Sciatic nerve (tissue), 2 donors: ENCODE data around the gene VMP1. TPM values are rescaled to one million over a fixed set of nuclear protein-coding genes. Genes with fewer than 3 reads are reported as not detected.

Experiments used
- ATAC-seq: fragments of 200-7000 bp; cut with Tn5 transposase; one replicate; pipeline ENCODE4 v1.9.1; 2020; ENCODE audit warnings: mild to moderate bottlenecking, moderate library complexity
- DNase-seq: peaks from one replicate; pipeline ENCODE4 v3.0.0-alpha.2; 2020; ENCODE audit warnings: low spot score
- intact Hi-C: fragments of 100-400 bp; cut with DNase I; formaldehyde crosslinking; loops from one replicate; pipeline ENCODE4 v1.14.2; 2022
- microRNA-seq: library from miRNA; unstranded; fragments of <30 nt; microRNA quantifications from one replicate; pipeline ENCODE4 v1.2.0, GENCODE V29; 2020
- total RNA-seq: library from RNA; stranded (reverse); fragmentation: NEBNext Ultra II Directional; extraction: Animal tissue kit (Norgen Biotek cat#: 25700); gene quantifications from one replicate; pipeline ENCODE4 v1.2.1, GENCODE V29; 2021
- donor health status: DM: no; HTN: no; CAD: no.
- donor health status: DM: no; HTN: no; CAD: no.

VMP1 gene
- total RNA-seq, 1 donor from 2014 or later = 236 TPM

- ATAC-seq = no peak
- intact Hi-C loops = no loop called here
- DNase-seq = no peak
Measured at GRCh38 chr17:59874376-59874775, 166.9 kb downstream of the VMP1 start.

DNA sequence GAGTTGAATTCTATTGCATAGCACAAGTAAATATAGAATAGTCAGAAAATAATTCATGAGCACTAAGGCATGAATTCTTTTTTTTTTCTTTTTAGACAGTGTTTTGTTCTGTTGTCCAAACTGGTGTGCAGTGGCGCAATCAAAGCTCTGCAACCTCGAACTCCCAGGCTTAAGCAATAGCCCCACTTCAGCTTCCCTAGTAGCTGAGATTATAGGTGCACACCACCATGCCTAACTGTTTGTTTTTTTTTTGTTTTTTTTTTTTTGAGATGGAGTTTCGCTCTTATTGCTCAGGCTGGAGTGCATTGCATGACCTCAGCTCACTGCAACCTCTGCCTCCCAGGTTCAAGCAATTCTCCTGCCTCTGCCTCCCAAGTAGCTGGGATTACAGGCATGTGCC, 168.7 kb downstream of the VMP1 start:
- intact Hi-C loops = no loop called here
- no peak for ATAC-seq
- DNase-seq = no peak

DNA sequence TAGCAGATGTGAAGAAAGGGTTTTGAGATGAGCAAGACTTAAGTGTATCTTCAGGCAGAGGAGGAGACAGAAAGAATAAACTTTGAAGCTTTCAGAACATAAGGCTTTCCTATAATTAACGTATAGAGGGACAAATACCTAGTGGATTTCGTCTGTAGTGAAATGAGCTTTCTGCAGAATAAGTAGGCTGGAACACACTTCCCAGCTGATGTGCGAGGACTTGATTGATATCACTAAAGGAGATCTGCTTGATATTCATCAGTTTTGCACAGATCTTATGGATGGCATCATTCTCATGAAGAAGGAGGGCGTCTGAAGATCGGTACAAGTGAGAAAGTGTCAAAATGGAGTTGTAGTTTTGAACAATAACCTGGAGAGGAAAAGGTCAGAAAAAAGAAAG, 170.5 kb downstream of the VMP1 start:
- ATAC-seq = no peak
- DNase-seq = peak; percentile 8
- intact Hi-C loops = no loop called here

GRCh38 chr17:59878624-59879023, 171.2 kb downstream of the VMP1 start:
- no peak for DNase-seq
- no peak for ATAC-seq
- intact Hi-C loops = no loop called here

GRCh38 chr17:59884861-59885260, 177.4 kb downstream of the VMP1 start:
- DNase-seq (no peak), ATAC-seq (no peak)
- intact Hi-C loops = no loop called here

GRCh38 chr17:59888145-59888750, 180.8 kb downstream of the VMP1 start:
- intact Hi-C loops = no loop called here
- ATAC-seq = no peak
- DNase-seq = no peak

DNA sequence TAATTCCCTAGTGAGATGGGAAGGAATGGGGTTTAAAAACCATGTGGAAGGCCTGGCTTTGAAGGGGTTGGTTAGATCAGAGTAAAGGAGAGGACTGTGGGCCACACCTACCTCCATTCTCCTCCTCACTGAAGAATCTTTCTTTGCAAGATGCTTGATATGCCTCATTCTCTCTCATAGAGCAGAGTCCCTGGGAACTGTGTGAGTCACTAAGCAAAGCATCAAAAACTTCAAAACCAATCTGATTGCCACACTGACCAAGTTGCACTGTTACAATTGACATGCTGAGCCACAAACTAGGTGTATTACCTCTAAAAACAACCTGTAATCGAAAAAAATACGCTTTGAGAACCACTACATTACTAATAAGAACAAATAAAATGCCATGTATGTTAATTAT, 183.3 kb downstream of the VMP1 start:
- ATAC-seq = no peak
- intact Hi-C loops = no loop called here

More for the DNA sequence above, 183.3 kb downstream of the VMP1 start:
- no peak for DNase-seq

Small RNAs within 50 kb of the gene (microRNA-seq; reads per million reads assigned to microRNA genes)
- 44,708 reads per million, percentile 98 among the genes with 10 or more reads in this experiment for gene MIR21

Other genes with a start within 250 kb of the VMP1 start
- gene DHX40, start 142.0 kb upstream of the VMP1 start, total RNA-seq = 34.7 TPM
- gene CLTC, start 87.8 kb upstream of the VMP1 start, total RNA-seq = 213 TPM
- gene PTRH2, start 224 bp upstream of the VMP1 start, total RNA-seq = 22.0 TPM
- gene TUBD1, start 185.3 kb downstream of the VMP1 start, total RNA-seq = 12.6 TPM
- 56.2 TPM for gene RPS6KB1, start 185.5 kb downstream of the VMP1 start, total RNA-seq